DMS53 (cell line): Measurements from ENCODE around the gene COL23A1.
"Not testable (repeated sequence)": the region's sequence is repeated elsewhere in the genome, so short reads cannot be mapped to it uniquely, and the experiment has no call there.

ENCODE experiments used
- DNase-seq: peaks from one replicate; lab custom pipeline; 2025; lab: John Stamatoyannopoulos, UW

Gene COL23A1

DNA sequence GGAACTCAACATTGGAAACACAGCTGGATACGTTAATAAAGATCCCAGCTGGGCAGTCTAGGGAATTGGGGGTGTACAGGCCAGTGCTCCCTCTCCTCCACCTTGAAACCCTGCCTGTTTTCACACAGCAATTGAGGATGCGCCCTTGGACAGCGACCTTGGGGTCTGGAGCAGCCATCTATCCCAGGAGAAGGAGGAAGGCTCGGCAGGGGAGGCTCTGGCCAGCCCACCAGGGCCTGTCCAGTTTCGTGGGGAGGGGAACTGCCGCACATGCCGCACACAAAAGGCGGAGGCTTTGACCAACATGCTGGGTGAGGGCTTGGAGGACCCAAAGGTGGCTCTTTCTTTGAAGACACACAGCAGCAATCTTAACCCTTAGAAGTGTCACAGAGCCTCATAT, 1.4 kb downstream of the COL23A1 start:
- DNase-seq, result no peak

GRCh38 chr5:178587763-178588611, 2.2 kb downstream of the COL23A1 start:
- DNase-seq, result no peak

DNA sequence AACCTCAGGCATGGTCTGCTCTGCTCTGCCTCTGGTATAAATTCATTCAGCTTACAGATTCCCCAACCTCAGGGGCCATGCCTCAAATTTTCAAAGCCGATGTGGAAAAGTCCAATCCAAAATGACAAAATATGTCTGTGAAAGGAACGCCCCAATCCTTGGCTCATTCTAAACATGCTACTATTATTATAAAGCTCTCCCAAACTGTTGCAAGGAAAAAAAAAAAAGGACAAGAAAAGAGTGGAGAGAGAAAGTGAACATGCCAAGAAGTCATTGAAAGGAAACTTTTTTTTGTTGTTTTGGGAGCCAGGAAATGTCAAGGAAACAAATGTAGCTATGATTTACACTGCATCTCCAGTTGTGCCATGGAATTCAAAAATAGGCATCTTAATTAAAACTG, 3.8 kb downstream of the COL23A1 start:
- no peak for DNase-seq

GRCh38 chr5:178585421-178585820, 4.8 kb downstream of the COL23A1 start:
- DNase-seq, result not testable (repeated sequence)

- DNase-seq, result no peak
Observed at GRCh38 chr5:178583279-178583678, 6.9 kb downstream of the COL23A1 start.

GRCh38 chr5:178582291-178582690, 7.9 kb downstream of the COL23A1 start:
- no peak for DNase-seq

GRCh38 chr5:178581621-178582020, 8.6 kb downstream of the COL23A1 start:
- DNase-seq, result no peak

- no peak for DNase-seq
Observed at GRCh38 chr5:178580271-178580955, 9.8 kb downstream of the COL23A1 start.

- DNase-seq, result no peak
Observed at GRCh38 chr5:178577944-178578343, 12.2 kb downstream of the COL23A1 start.

- no peak for DNase-seq
Observed at GRCh38 chr5:178577376-178577839, 12.8 kb downstream of the COL23A1 start.

- DNase-seq, result no peak
Observed at GRCh38 chr5:178576591-178577351, 13.4 kb downstream of the COL23A1 start.

DNA sequence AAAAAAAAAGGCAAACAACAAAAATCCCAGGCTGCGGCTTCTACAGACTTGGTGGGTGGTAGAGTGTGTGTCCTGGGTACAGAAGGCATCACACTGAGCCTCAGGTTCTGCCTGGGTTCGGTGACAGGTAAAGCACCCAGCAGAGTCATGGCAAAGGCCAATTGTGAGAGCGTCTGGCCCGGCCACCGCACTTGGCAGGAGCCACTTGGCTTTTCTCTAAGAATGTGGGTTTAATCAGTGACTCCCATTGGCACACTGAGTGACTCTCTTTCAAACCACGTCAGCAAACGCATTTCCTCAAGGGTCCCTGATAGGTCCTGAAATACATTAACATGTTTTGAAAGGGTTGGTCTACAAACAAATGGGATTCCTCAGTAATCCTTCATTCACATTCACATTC, 17.0 kb downstream of the COL23A1 start:
- DNase-seq, result no peak

- no peak for DNase-seq
Observed at GRCh38 chr5:178572617-178573016, 17.6 kb downstream of the COL23A1 start.

GRCh38 chr5:178569485-178569884, 20.7 kb downstream of the COL23A1 start:
- DNase-seq, result no peak

DNA sequence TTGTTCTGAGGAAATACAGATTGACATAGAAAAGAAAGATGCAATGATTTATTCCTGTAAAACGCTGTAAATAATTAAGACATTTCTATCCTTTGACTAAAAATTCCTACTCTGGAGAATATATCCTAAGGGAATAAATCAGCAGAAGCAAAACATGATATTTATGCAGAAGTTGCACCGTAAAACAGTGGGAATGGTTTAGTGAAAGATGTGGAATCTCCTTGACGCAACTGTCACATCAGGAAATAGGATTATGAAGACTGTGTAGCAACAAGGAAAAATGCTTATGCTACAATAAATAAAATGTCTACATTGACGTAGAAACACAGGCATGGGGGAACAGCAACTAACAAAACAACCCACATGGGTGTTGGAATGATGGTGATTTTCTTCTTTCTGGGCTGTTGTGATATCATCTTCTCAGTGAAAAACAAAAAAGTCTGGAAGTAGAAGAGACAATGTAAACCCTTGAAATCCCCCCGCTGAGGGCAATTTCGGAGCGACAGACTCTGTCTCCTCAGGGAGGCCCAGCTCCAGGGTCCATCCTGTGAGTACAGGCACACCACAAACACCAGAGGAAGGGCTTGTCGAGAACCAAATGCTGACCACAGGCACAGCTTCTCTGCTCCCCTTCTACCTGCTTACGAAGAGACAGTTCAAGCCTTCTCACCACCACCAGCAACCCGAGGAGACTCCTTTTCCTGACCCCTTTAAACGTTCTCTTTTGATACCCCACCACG, 25.2 kb downstream of the COL23A1 start:
- DNase-seq, result no peak

DNA sequence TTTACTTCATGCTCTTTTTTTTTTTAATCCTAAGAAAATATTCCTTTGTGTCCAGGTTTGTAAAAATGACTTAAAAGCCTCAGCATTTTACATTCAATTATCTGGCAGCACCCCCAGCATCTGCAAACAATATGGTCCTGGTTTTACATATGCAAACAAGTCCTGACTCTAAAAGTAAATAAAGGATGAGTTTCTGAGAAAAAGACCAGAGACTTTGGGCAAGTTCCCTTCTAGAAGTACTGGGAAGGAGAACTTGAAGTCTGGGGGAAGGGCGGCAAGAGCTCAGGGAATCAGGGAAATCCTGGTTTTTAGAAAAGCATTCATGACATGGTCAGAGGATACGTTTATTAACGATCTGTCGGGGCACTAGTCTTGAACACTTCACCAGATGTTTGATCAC, 25.8 kb downstream of the COL23A1 start:
- no peak for DNase-seq

DNA sequence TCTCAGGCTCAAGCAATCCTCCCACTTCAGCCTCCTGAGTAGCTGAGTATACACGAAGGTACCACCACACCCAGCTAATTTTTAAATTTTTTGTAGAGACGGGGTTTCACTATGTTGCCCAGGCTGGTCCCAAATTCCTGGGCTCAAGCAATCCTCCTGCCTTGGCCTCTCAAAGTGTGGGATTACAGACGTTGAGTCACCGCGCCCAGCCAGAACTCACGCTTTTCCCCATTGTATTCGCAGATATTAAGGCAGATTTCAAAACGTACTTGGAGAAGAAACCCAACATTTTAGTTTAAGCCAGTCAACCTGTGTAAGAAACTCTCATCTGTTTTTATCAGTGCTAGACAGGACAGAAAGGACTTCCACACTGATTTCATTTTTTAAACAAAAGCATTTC, 26.6 kb downstream of the COL23A1 start:
- DNase-seq, result no peak

- no peak for DNase-seq
Observed at GRCh38 chr5:178561746-178562264, 28.4 kb downstream of the COL23A1 start.

GRCh38 chr5:178560911-178561310, 29.3 kb downstream of the COL23A1 start:
- DNase-seq, result no peak

DNA sequence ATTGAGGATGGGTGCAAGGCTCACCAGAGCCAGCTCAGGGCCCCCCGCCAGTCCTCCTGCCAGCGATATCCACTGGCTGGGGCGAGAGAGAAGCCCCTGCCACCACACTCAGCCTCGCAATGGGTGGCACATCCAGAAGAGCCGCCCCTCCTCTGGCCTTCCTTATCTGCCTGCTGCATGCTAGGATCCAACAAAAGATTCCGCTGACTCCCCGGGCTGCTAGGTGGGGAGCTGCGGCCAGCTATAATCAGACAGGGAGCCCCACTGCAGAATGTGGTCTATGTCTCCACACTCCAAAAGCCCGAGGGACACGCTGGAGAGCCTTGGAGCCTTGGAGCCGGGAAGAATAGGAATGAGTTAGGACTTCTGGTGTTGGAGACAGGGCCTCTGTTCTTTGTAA, 32.8 kb downstream of the COL23A1 start:
- no peak for DNase-seq

GRCh38 chr5:178555771-178556211, 34.4 kb downstream of the COL23A1 start:
- DNase-seq, result no peak

- no peak for DNase-seq
Observed at GRCh38 chr5:178555005-178555404, 35.2 kb downstream of the COL23A1 start.
